PC-9 (cell line): ENCODE results near the gene WDR26.

Experiments used
- EZH2 ChIP-seq: fragments of 200-600 bp; sonication (generic); IDR thresholded peaks from 2 replicates; pipeline ENCODE4 v1.8.0; 2017; ENCODE audit warnings: antibody characterized with exemption, low read depth
- TF ChIP-seq, protein P1 (sequence below): fragments of 200-600 bp; sonication (generic); conservative IDR thresholded peaks from 2 replicates; pipeline ENCODE4 v1.6.1; 2017; ENCODE audit warnings: mixed run types, antibody characterized with exemption, mild to moderate bottlenecking, moderate library complexity

DNA sequence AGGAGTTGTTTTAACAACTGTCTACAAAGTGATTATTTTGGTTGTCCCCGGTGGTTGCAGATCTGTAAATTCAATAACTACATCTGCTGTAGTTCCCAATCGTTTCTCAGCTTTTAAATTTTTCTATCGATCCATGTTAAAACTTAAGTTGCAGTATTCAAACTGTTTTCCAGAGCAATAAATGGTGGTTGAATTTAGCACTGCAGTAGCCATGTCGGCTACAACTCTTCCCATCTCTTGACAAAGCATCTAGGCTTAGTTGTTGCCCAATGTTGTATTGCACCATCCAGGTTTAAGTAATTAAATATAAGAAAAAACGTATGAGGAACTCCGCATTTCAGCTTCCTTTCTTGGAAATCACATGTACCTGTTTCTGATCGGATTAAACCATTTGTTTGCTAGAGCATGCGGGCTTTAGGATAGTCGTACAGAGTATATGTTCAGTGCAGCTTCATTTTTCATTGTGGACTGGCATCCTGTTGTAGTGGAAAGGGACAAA is 76.9 kb downstream of the WDR26 start:
- TF ChIP-seq, protein P1, sequence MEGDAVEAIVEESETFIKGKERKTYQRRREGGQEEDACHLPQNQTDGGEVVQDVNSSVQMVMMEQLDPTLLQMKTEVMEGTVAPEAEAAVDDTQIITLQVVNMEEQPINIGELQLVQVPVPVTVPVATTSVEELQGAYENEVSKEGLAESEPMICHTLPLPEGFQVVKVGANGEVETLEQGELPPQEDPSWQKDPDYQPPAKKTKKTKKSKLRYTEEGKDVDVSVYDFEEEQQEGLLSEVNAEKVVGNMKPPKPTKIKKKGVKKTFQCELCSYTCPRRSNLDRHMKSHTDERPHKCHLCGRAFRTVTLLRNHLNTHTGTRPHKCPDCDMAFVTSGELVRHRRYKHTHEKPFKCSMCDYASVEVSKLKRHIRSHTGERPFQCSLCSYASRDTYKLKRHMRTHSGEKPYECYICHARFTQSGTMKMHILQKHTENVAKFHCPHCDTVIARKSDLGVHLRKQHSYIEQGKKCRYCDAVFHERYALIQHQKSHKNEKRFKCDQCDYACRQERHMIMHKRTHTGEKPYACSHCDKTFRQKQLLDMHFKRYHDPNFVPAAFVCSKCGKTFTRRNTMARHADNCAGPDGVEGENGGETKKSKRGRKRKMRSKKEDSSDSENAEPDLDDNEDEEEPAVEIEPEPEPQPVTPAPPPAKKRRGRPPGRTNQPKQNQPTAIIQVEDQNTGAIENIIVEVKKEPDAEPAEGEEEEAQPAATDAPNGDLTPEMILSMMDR, result no peak
- TF ChIP-seq EZH2, result no peak
